Activated T-cell treated with anti-CD3 and anti-CD28 coated beads for 24 hours (primary cell): ENCODE measurements around the gene DNPH1.

Source experiments
- DNase-seq: peaks from one replicate; pipeline ENCODE4 v3.0.0-alpha.2; 2020; ENCODE audit warnings: low read depth

The DNPH1 gene

DNA sequence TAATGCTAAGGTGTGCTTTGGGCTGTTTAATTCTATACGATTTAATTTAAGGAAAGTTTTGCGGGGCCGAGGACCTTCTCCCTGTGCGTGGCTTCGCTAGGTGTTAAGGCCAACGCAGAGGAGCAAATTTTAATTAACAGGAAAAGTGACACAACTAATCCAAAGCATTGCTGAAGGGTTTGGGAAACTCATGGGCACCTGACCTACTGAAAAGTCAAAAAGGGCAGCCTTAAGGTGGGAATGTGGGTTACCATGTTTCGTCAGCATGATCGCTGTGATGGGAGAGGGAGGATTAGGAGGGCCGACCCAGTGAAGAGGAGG, 47.7 kb downstream of the DNPH1 start:
- DNase-seq, result no peak

- no peak for DNase-seq
These were observed 48.3 kb downstream of the DNPH1 start for GRCh38 chr6:43180985-43181384.

DNA sequence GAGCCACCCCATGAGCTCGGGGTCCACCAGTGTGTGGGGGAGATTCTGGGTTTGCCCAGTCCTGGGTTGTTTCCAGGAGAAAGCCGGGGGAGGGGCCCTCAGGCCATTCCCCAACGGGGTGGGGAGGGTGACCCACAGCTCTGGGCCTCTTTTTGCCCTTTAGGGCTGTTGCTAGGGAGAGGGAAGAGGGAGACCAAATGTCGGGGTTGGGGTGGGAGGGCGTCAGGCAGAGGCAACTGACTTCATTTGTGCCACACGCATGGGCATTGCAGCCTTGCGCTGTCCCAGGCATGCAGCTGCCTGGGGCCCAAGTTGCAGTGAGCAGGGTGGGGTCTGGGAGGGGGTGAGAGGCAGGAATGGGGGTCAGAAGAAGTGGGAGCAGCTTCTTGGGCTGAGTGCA, 49.2 kb downstream of the DNPH1 start:
- DNase-seq, result no peak

DNA sequence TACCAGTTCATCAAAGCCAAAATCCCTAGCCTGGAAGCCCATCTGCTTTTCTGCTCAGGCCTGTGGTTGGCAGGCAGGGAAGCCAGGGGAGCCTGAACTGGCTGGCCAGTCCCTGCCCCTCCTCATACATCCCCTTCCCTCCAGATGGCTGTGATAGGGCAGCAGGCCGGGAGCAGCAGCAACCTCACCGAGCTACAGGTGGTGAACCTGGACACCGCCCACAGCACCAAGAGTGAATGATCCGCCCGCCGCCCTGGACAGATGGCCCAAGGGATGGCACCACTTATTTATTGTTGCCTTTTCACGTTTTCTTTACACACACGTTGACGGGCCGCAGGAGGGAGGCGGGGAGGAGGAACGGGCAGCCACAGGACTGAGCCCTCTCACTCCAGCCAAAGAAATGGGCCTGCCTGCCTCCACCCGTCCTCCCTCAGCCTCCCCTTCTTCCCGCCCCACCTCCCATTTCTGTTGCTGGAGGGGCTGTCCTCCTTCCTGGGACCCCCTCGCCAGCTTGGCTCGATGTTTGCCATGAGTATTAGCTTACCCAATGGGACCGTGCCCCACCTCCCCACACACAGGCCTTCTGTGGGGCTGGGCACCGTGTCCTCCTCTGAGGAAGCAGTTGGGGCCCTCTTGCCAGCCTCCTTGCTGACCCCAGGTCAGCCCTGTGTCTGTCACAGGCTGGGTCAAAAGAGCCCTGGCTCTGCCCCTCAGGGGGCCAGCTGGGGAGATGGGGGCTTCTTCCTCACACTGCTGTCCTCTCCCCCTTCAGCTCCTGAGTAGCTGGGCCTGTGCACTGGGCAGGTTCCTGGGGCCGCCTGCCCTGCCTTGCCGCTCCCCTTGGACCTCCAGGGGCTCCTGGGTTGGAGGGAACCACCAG, 50.1 kb downstream of the DNPH1 start:
- DNase-seq, result no peak

GRCh38 chr6:43178150-43178549, 51.1 kb downstream of the DNPH1 start:
- DNase-seq, result no peak

DNA sequence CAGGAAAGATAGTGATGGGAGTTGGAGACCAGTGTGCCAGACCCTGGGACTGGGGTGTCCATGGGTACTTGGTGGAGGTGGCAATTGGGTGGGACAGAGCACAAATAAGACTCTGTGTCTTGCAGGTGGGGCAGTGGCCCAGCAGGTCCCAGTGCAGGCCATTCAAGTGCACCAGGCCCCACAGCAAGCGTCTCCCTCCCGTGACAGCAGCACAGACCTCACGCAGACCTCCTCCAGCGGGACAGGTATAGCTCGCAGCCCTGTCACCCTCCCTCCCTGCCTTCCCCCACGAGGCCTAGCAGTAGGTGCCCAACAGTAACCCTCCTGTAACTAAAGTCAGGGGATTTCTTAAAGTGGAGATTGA, 52.9 kb downstream of the DNPH1 start:
- DNase-seq, result no peak

- no peak for DNase-seq
These were observed 53.4 kb downstream of the DNPH1 start for GRCh38 chr6:43175676-43176422.
